ENCODE data around the gene NEURL1.
"Not testable (repeated sequence)": the region's sequence is repeated elsewhere in the genome, so short reads cannot be mapped to it uniquely, and the experiment has no call there.

Gene NEURL1

GRCh38 chr10:103590744-103591291 lies 97.3 kb downstream of the NEURL1 start:
- DNase-seq = no peak

GRCh38 chr10:103592186-103593021 lies 98.9 kb downstream of the NEURL1 start:
- DNase-seq = peak; percentile 32

GRCh38 chr10:103593022-103593570 lies 99.6 kb downstream of the NEURL1 start:
- DNase-seq = no peak

GRCh38 chr10:103595933-103596726 lies 102.6 kb downstream of the NEURL1 start:
- DNase-seq = no peak

- no peak for DNase-seq
Measured at GRCh38 chr10:103597003-103597402, 103.5 kb downstream of the NEURL1 start.

GRCh38 chr10:103598654-103599115 lies 105.2 kb downstream of the NEURL1 start:
- no peak for DNase-seq

GRCh38 chr10:103599211-103599610 lies 105.7 kb downstream of the NEURL1 start:
- DNase-seq = no peak

GRCh38 chr10:103599907-103600306 lies 106.4 kb downstream of the NEURL1 start:
- DNase-seq = no peak

GRCh38 chr10:103600325-103600724 lies 106.8 kb downstream of the NEURL1 start:
- DNase-seq = no peak

- no peak for DNase-seq
Measured at GRCh38 chr10:103600956-103601569, 107.6 kb downstream of the NEURL1 start.

- no peak for DNase-seq
Measured at GRCh38 chr10:103602028-103602851, 108.7 kb downstream of the NEURL1 start.

GRCh38 chr10:103602852-103603155 lies 109.3 kb downstream of the NEURL1 start:
- no peak for DNase-seq

- no peak for DNase-seq
Measured at GRCh38 chr10:103603382-103603781, 109.9 kb downstream of the NEURL1 start.

GRCh38 chr10:103605359-103606096 lies 112.0 kb downstream of the NEURL1 start:
- peak; percentile 45 for DNase-seq

GRCh38 chr10:103606097-103606438 lies 112.6 kb downstream of the NEURL1 start:
- not testable (repeated sequence) for DNase-seq

- DNase-seq = not testable (repeated sequence)
Measured at GRCh38 chr10:103607051-103607450, 113.5 kb downstream of the NEURL1 start.

GRCh38 chr10:103608056-103608455 lies 114.6 kb downstream of the NEURL1 start:
- not testable (repeated sequence) for DNase-seq

GRCh38 chr10:103609231-103610082 lies 116.0 kb downstream of the NEURL1 start:
- no peak for DNase-seq

GRCh38 chr10:103610083-103610472 lies 116.6 kb downstream of the NEURL1 start:
- DNase-seq = no peak

- DNase-seq = no peak
Measured at GRCh38 chr10:103610921-103611511, 117.5 kb downstream of the NEURL1 start.

Measured in activated CD4-positive, alpha-beta T cell treated with anti-CD3 and anti-CD28 coated beads, Interleukin-2, amount 50 U/mL, for 1 hour (primary cell).